GM12801 (cell line): Measurements from ENCODE around the gene ILK.

Source experiments
- TF ChIP-seq, protein P1 (sequence below): IDR thresholded peaks from one replicate; pipeline ENCODE4 v1.5.1; 2011; ENCODE audit warnings: control low read depth; ENCODE audit not compliant: insufficient read length; ENCODE audit errors: extremely low read depth

The ILK gene

DNA sequence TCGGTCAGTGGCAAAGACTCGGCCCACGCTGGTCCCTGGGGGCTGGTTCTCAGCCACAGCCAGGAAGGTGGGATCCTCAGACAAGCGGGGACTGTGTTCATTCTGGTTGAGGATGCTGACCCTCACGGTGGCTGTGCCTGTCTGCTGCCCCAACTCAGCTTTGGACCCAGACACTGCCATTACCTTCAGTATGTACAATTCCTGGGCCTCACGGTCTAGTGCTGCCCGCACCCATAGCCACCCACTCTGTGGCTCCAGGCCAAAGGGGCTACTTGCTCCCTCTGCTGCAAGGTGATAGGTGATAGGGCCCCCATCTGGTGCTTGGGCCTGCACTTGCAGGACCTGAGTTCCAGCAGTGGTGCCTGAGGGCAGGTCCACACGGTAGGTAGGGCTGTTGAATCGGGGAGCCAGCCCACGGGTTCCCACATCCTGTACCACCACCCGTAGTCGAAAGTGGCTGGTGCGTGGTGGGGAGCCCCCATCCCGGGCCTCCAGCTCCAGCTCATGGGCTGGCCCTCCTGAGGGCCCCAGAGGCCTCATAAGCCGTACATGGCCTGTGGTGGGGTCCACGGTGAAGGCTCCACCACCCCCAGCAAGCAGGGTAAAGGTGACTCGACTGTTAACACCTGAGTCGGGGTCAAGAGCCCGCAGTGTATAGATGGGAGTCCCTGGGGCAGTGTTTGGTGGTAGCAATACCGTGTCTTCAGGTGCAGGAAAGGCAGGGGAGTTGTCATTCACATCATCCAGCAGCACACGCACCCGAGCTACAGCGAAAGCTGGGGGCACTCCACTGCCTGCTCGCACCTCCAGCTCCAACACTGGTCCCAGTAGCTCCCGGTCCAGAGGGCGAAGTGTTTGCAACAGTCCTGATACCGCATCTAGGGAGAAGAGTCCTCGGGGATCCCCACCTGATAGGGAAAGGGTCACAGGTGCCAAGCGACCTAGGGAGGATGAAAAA lies 28.8 kb downstream of the ILK start:
- TF ChIP-seq, protein P1, sequence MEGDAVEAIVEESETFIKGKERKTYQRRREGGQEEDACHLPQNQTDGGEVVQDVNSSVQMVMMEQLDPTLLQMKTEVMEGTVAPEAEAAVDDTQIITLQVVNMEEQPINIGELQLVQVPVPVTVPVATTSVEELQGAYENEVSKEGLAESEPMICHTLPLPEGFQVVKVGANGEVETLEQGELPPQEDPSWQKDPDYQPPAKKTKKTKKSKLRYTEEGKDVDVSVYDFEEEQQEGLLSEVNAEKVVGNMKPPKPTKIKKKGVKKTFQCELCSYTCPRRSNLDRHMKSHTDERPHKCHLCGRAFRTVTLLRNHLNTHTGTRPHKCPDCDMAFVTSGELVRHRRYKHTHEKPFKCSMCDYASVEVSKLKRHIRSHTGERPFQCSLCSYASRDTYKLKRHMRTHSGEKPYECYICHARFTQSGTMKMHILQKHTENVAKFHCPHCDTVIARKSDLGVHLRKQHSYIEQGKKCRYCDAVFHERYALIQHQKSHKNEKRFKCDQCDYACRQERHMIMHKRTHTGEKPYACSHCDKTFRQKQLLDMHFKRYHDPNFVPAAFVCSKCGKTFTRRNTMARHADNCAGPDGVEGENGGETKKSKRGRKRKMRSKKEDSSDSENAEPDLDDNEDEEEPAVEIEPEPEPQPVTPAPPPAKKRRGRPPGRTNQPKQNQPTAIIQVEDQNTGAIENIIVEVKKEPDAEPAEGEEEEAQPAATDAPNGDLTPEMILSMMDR, result no peak

DNA sequence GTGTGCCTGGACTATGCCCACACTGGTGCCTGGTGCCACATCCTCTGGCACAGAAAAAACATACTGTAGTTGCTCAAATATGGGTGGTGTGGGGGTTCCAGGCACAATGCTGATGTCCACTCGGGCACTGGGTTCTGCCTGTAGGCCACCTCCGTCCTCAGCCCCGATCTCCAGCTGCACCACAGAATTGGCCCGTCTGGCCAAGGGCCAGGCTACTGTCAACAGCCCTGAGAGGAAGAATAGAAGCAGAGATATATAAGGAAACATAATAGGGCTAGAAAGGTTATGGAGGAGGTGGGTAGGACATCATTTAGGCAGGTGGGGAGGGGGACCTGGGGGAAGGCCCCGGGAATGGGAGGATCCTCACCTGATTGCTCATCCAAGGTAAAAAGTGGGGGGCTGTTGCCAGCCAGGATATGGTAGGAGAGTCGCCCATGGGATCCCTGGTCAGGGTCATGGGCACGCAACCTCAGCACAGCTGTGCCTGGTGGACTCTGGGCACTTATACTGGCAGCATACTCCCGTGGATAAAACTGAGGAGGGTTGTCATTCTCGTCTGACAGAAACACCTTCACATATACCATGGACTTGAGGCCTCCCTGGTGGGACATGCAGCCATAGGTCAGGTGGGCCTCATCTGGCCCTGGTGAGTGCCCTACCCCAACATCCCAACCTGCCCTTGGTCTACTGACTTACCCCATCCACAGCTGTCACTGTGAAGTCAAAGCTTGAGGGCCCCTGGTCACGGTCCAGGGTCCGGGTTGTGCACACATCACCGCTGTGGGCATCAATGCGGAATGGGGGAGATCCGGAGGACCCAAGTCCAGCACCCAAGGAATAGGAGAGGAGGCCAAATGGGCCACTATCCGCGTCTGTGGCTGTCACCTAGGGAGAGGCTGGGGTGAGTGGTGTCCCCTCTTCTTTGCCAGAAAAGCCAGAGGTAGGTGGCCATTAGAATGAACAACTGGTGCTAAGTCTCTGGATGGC lies 30.1 kb downstream of the ILK start:
- TF ChIP-seq, protein P1, result no peak

DNA sequence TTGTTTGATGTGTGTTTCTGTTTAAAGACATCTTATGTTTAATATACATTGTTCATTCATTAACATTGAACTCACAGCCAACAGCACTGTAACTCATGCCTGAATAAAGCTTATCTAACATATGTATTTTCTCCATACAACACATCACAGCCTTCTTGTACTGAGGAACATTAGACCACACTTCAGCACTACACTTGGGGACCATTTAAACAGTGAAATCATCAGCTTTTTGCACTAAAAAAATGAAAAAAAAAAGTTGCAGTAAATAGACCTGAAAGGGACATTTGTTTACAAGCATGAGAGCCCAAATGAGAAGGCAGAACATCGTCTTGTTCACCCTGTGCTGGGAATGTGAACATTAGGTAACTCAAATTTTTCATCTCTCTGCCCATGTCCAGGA lies 31.0 kb downstream of the ILK start:
- TF ChIP-seq, protein P1, result no peak

- TF ChIP-seq, protein P1, result no peak
Observed at GRCh38 chr11:6635082-6635932, 31.7 kb downstream of the ILK start.

GRCh38 chr11:6636480-6636879 lies 32.9 kb downstream of the ILK start:
- TF ChIP-seq, protein P1, result no peak

DNA sequence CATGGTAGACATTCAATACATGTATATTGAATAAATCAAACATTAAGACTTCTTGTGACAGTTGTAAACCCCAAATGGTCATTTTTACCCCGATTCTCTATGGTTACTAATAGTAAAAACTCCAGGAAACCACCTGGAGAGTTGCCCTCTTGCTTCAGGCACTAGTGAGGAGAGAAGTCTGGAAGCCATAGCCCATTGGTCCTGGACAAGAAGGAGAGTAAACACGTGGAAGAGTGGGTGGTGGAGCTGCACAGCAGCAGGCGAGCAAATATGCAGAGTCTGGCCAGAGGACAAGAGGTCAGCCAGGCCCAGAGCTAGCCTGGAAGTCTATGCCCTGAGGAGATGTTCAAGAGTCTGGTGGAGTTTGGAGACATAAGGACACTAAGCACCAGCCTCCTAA lies 34.3 kb downstream of the ILK start:
- TF ChIP-seq, protein P1, result no peak
